Activated CD8-positive, alpha-beta T cell treated with anti-CD3 and anti-CD28 coated beads for 36 hours (primary cell): ENCODE data around the gene C9. TPM values are rescaled to one million over a fixed set of nuclear protein-coding genes. Genes with fewer than 3 reads are reported as not detected.

ENCODE experiments used
- ATAC-seq: fragments of 200-7000 bp; cut with Tn5 transposase; one replicate; pipeline ENCODE4 v1.10.0; 2021; ENCODE audit warnings: mild to moderate bottlenecking, moderate library complexity
- CTCF ChIA-PET: fragments of 350-600 bp; sonication (Branson Sonifier 250); formaldehyde crosslinking; loops from one replicate; lab custom pipeline; 2021; ENCODE audit warnings: antibody characterized with exemption; lab: Charles Lee
- POLR2A ChIA-PET: fragments of 350-600 bp; sonication (Branson Sonifier 250); formaldehyde crosslinking; loops from one replicate; lab custom pipeline; 2021; ENCODE audit warnings: antibody characterized with exemption; lab: Charles Lee
- DNase-seq: peaks from one replicate; pipeline ENCODE4 v3.0.0-alpha.2; 2020
- H3K27ac Mint-ChIP-seq: one replicate; pipeline ENCODE4 v1.8.0; 2021; ENCODE audit warnings: mild to moderate bottlenecking, mixed read lengths
- H3K27me3 Mint-ChIP-seq: one replicate; pipeline ENCODE4 v1.8.0; 2021; ENCODE audit warnings: mixed read lengths
- H3K36me3 Mint-ChIP-seq: one replicate; pipeline ENCODE4 v1.8.0; 2021; ENCODE audit warnings: low read depth, mixed read lengths
- H3K4me1 Mint-ChIP-seq: one replicate; pipeline ENCODE4 v1.8.0; 2021; ENCODE audit warnings: low read depth, mixed read lengths
- H3K4me3 Mint-ChIP-seq: one replicate; pipeline ENCODE4 v1.8.0; 2021; ENCODE audit warnings: mild to moderate bottlenecking, moderate library complexity, mixed read lengths
- H3K9me3 Mint-ChIP-seq: one replicate; pipeline ENCODE4 v1.8.0; 2021; ENCODE audit warnings: mixed read lengths
- CTCF ChIP-seq: fragments of 200-600 bp; IDR thresholded peaks from one replicate; pipeline ENCODE4 v1.8.0; 2022; ENCODE audit warnings: antibody characterized with exemption, mild to moderate bottlenecking
- intact Hi-C: fragments of 100-400 bp; cut with micrococcal nuclease; formaldehyde crosslinking; loops from one replicate; pipeline ENCODE4 v1.10.0; 2022
- total RNA-seq, 2 experiments: library from RNA; stranded (reverse); gene quantifications; one replicate each; pipeline ENCODE4 v1.2.3, GENCODE V29; 2021

C9 gene
- total RNA-seq, 2 experiments from 2014 or later: not detected

DNA sequence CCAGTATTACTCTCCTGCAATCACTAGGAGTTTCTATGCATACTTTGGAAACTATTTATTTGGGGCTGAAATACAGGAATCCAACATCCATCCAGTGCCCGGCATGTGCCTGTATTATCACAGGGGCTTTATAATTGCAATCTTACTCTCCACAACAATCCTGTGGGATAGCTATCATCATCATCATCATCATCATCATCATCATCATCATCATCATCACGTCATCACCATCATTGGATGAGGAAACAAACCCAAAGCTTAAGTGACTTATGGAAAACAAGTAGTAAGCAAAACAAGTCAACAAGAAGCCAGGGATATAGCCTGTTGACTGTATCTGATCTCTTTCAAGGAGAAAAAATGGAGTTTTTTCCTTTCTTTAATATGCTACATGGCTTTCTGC lies 97.1 kb downstream of the C9 start:
- no peak for ATAC-seq
- no peak for DNase-seq
- ChIA-PET POLR2A (interaction anchor here (1.5 kb wide), 1 partner anchor 11 kb away, joined by 3 read pairs; no protein-coding TSS in a partner anchor), CTCF (interaction anchor here (1.1 to 4.9 kb wide), 3 partner anchors 11 to 49 kb away, joined by 4 to 20 read pairs (median 14); no protein-coding TSS in a partner anchor)
- H3K27ac Mint-ChIP-seq: no peak overlapping the region
- TF ChIP-seq CTCF: no peak
- no peak overlapping the region for H3K4me3 Mint-ChIP-seq
- H3K27me3 Mint-ChIP-seq: no peaks in the 10 kb centered on the region
- H3K4me1 Mint-ChIP-seq: peaks cover 33% of the 10 kb centered on the region
- peaks cover 2% of the 10 kb centered on the region for H3K36me3 Mint-ChIP-seq
- intact Hi-C loops: no loop called here
- H3K9me3 Mint-ChIP-seq: no peaks in the 10 kb centered on the region

- no peak for TF ChIP-seq CTCF
- no peak for ATAC-seq
- intact Hi-C loops: no loop called here
- POLR2A ChIA-PET: interaction anchor here (1.2 kb wide), 1 partner anchor 63 kb away, joined by 3 read pairs; no protein-coding TSS in a partner anchor
- Mint-ChIP-seq H3K9me3 (no peaks in the 10 kb centered on the region), H3K27ac (no peak overlapping the region), H3K27me3 (no peaks in the 10 kb centered on the region), H3K4me3 (no peak overlapping the region), H3K36me3 (peaks cover 2% of the 10 kb centered on the region), H3K4me1 (peaks cover 26% of the 10 kb centered on the region)
- no peak for DNase-seq
- CTCF ChIA-PET: interaction anchor here (1.1 to 4.9 kb wide), 3 partner anchors 11 to 49 kb away, joined by 4 to 20 read pairs (median 14); no protein-coding TSS in a partner anchor
Measured at GRCh38 chr5:39266442-39266841, 97.9 kb downstream of the C9 start.

- ChIA-PET CTCF (interaction anchor here (1.2 to 4.9 kb wide), 6 partner anchors 9 to 47 kb away, joined by 3 to 22 read pairs (median 6); no protein-coding TSS in a partner anchor), POLR2A (interaction anchor here (1.0 to 2.0 kb wide), 4 partner anchors 11 to 47 kb away, joined by 3 to 9 read pairs (median 5); no protein-coding TSS in a partner anchor)
- ATAC-seq (peak; percentile 89), DNase-seq (peak; percentile 55)
- intact Hi-C loops: no loop called here
- no peak for TF ChIP-seq CTCF
- H3K4me3 Mint-ChIP-seq: peak overlapping the region; percentile 35
- H3K36me3 Mint-ChIP-seq: peaks cover 2% of the 10 kb centered on the region
- no peaks in the 10 kb centered on the region for H3K9me3 Mint-ChIP-seq
- peaks cover 18% of the 10 kb centered on the region for H3K4me1 Mint-ChIP-seq
- H3K27ac Mint-ChIP-seq: peak overlapping the region; percentile 71
- no peaks in the 10 kb centered on the region for H3K27me3 Mint-ChIP-seq
Measured at GRCh38 chr5:39264528-39264927, 99.8 kb downstream of the C9 start.

- intact Hi-C loops: no loop called here
Measured at GRCh38 chr5:39262981-39263380, 101.3 kb downstream of the C9 start.

More at GRCh38 chr5:39262981-39263380, 101.3 kb downstream of the C9 start:
- Mint-ChIP-seq H3K4me3 (no peak overlapping the region), H3K4me1 (peaks cover 18% of the 10 kb centered on the region), H3K27me3 (no peaks in the 10 kb centered on the region), H3K36me3 (peaks cover 2% of the 10 kb centered on the region), H3K27ac (no peak overlapping the region), H3K9me3 (no peaks in the 10 kb centered on the region)
- ChIA-PET POLR2A (interaction anchor here (1.1 kb wide), 1 partner anchor 31 kb away, joined by 3 read pairs; no protein-coding TSS in a partner anchor), CTCF (interaction anchor here (1.9 to 2.6 kb wide), 2 partner anchors 11 to 46 kb away, joined by 5 to 22 read pairs; no protein-coding TSS in a partner anchor)
- TF ChIP-seq CTCF: no peak
- no peak for DNase-seq
- no peak for ATAC-seq
